ENCODE results near the gene CORO1C. TPM values are rescaled to one million over a fixed set of nuclear protein-coding genes. Genes with fewer than 3 reads are reported as not detected.

CORO1C gene
- total and polyA plus RNA-seq, 9 of the 15 experiments (the other 6 are each of a cell fraction or from before 2014, with no cell fraction given), result 55.2 to 280 (median 150) TPM

- Histone ChIP-seq H3K9me1 (ENCODE audit: control insufficient read depth, insufficient read depth, low read length) (no peaks in the 10 kb centered on the region), H3K27ac (ENCODE audit: extremely low read depth, low read depth, low read length) (no peak overlapping the region), H3K9me3 (replicated peaks; ENCODE audit: control insufficient read depth, insufficient read depth, low read depth, low read length) (no peaks in the 10 kb centered on the region), H3K79me2 (ENCODE audit: control insufficient read depth, insufficient read depth, low read length) (no peaks in the 10 kb centered on the region), H2AFZ (ENCODE audit: low read depth, low read length) (no peak overlapping the region), H3K36me3 (ENCODE audit: control insufficient read depth, insufficient read depth, low read length) (no peaks in the 10 kb centered on the region), H4K20me1 (replicated peaks; ENCODE audit: control insufficient read depth, insufficient read depth, low read length) (no peaks in the 10 kb centered on the region), H3K9ac (ENCODE audit: insufficient read depth in 1 of 2, low read depth in 2 of 2, low read length in 2 of 2) (no peak overlapping the region), H3K4me2 (ENCODE audit: insufficient read depth, low read length) (no peak overlapping the region), H3K4me3 (no peak overlapping the region), H3K27me3 (ENCODE audit: control insufficient read depth in 2 of 2, insufficient read depth in 2 of 2, low read length in 2 of 2) (no peaks in the 10 kb centered on the region), H3K4me1 (replicated peaks in 1 of 2; ENCODE audit: control insufficient read depth in 2 of 2, insufficient read depth in 2 of 2, low read length in 2 of 2) (peaks cover 8 to 12% of the 10 kb centered on the region in 2 experiments; a peak in 2 of 5 replicates)
- POLR2A ChIA-PET, result interaction anchor here (0.6 to 1.7 kb wide), 3 partner anchors 11 to 28 kb away, joined by 3 to 10 read pairs (median 5); no protein-coding TSS in a partner anchor
- CTCF ChIA-PET (ENCODE audit: low intra/inter-chr PET ratio), result no interaction called here
- DNase-seq (ENCODE audit: extremely low read depth in 1 of 4, low spot score in 3 of 4) (no peak), ATAC-seq (no peak), FAIRE-seq (no peak)
- in situ Hi-C loops (cut with MboI) (loop anchor here (5.0 kb wide), 1 partner anchor 49 kb away; no protein-coding TSS in a partner anchor), intact Hi-C loops (cut with micrococcal nuclease) (no loop called here)
- TF ChIP-seq ZNF57 (CRISPR knock-in tag; IDR thresholded peaks at IDR 0.05) (no peak), NR4A1 (CRISPR knock-in tag; IDR thresholded peaks at IDR 0.05) (no peak), NR4A1 (tag; IDR thresholded peaks at IDR 0.05) (no peak), RNF2 (IDR thresholded peaks at IDR 0.05) (no peak), RAD21 (CRISPR knock-in tag; conservative IDR thresholded peaks at IDR 0.05 in 1 of 2, IDR thresholded peaks at IDR 0.05 in 1 of 2) (no peak), ZNF316 (IDR thresholded peaks at IDR 0.05) (no peak), DPF2 (IDR thresholded peaks at IDR 0.05) (no peak), ZC3H4 (CRISPR knock-in tag; IDR thresholded peaks at IDR 0.05; ENCODE audit: borderline replicate concordance) (no peak), ZNF280B (CRISPR knock-in tag; IDR thresholded peaks at IDR 0.05) (no peak), GATAD2A (IDR thresholded peaks at IDR 0.05) (no peak), RHOXF2B (CRISPR knock-in tag; conservative IDR thresholded peaks at IDR 0.05) (no peak), TFAP4 (CRISPR knock-in tag; IDR thresholded peaks at IDR 0.05; ENCODE audit: borderline replicate concordance) (no peak), NFATC3 (IDR thresholded peaks at IDR 0.05) (no peak), ZNF224 (CRISPR knock-in tag; IDR thresholded peaks at IDR 0.05) (no peak)
- TF ChIP-seq, protein P1, sequence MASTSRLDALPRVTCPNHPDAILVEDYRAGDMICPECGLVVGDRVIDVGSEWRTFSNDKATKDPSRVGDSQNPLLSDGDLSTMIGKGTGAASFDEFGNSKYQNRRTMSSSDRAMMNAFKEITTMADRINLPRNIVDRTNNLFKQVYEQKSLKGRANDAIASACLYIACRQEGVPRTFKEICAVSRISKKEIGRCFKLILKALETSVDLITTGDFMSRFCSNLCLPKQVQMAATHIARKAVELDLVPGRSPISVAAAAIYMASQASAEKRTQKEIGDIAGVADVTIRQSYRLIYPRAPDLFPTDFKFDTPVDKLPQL (IDR thresholded peaks at IDR 0.05; ENCODE audit: extremely low read depth, insufficient read length), result no peak
- TF ChIP-seq, protein P2, sequence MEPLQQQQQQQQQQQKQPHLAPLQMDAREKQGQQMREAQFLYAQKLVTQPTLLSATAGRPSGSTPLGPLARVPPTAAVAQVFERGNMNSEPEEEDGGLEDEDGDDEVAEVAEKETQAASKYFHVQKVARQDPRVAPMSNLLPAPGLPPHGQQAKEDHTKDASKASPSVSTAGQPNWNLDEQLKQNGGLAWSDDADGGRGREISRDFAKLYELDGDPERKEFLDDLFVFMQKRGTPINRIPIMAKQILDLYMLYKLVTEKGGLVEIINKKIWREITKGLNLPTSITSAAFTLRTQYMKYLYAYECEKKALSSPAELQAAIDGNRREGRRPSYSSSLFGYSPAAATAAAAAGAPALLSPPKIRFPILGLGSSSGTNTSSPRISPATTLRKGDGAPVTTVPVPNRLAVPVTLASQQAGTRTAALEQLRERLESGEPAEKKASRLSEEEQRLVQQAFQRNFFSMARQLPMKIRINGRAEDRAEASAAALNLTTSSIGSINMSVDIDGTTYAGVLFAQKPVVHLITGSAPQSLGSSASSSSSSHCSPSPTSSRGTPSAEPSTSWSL (CRISPR knock-in tag; IDR thresholded peaks at IDR 0.05; ENCODE audit: borderline replicate concordance), result no peak
- WGBS (ENCODE audit: insufficient coverage, low coverage, missing lambda C conversion rate), result 51% methylated on average over 2 of the region's 2 CpGs
- no TSS peak for BruUV-seq (replicated peaks)
These were observed 115.0 kb downstream of the CORO1C start for GRCh38 chr12:108616359-108616758.
